ENCODE data around the gene RPS3.

The RPS3 gene

GRCh38 chr11:75434051-75434450 lies 34.7 kb downstream of the RPS3 start:
- Histone ChIP-seq H3K36me3 (ENCODE audit: control insufficient read depth, insufficient read depth, low read length) (no peaks in the 10 kb centered on the region), H3K4me1 (ENCODE audit: control insufficient read depth, insufficient read depth, low read length) (peaks cover 7% of the 10 kb centered on the region), H3K9me3 (ENCODE audit: control insufficient read depth, low read length) (no peaks in the 10 kb centered on the region), H3K27me3 (ENCODE audit: control insufficient read depth, insufficient read depth, low read length, poor library complexity, severe bottlenecking) (peaks cover 41% of the 10 kb centered on the region), H3K27ac (ENCODE audit: insufficient read depth, low read depth, low read length, poor library complexity, severe bottlenecking) (no peak overlapping the region), H3K4me3 (ENCODE audit: insufficient read depth, low read depth, low read length) (no peak overlapping the region)
- WGBS, 2 experiments = 94% methylated on average over 4 of the region's 4 CpGs

DNA sequence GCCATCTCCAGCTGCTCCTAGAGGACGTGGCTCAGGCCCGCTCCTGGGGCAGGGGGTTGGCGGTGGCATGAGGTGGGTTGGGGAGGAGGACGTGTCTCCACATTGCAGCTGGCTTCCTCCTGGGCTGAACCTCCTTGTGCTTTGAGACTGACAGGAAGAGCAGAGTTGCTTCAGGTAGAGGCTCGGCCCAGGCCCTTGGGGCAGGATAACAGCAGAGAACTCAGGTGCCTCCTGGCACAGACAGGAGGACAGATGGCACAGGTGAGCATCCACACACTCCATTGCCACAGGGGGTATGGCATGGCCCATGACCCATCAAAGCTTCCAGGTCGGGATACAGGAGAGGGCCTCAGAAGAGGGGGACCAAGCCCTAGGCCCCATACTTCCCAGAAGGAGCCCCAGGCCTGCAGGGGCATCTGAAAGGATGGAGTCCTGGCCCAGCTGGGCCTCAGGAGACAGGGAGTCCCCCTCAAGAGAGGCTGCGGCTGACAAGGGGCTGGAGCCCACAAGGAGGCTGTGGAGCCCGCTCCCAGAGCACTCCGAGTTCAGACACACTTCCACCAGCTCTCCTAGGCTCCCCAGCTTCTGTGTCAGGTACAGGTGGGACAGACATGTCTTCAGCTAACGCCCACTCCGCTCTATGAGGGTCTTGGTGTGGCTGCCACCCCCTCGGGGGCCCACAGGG lies 35.7 kb downstream of the RPS3 start:
- Histone ChIP-seq H3K9me3 (ENCODE audit: control insufficient read depth, low read length) (no peaks in the 10 kb centered on the region), H3K36me3 (ENCODE audit: control insufficient read depth, insufficient read depth, low read length) (no peaks in the 10 kb centered on the region), H3K27ac (ENCODE audit: insufficient read depth, low read depth, low read length, poor library complexity, severe bottlenecking) (no peak overlapping the region), H3K4me1 (ENCODE audit: control insufficient read depth, insufficient read depth, low read length) (peaks cover 7% of the 10 kb centered on the region), H3K4me3 (ENCODE audit: insufficient read depth, low read depth, low read length) (no peak overlapping the region), H3K27me3 (ENCODE audit: control insufficient read depth, insufficient read depth, low read length, poor library complexity, severe bottlenecking) (peaks cover 32% of the 10 kb centered on the region)
- WGBS, 2 experiments = 94 to 95% methylated on average over 12 of the region's 12 CpGs

- H3K27ac ChIP-seq (ENCODE audit: insufficient read depth, low read depth, low read length, poor library complexity, severe bottlenecking) = no peak overlapping the region
- no peaks in the 10 kb centered on the region for H3K9me3 ChIP-seq (ENCODE audit: control insufficient read depth, low read length)
- WGBS, 2 experiments = 94% methylated on average over 9 of the region's 9 CpGs
- H3K27me3 ChIP-seq (ENCODE audit: control insufficient read depth, insufficient read depth, low read length, poor library complexity, severe bottlenecking) = peaks cover 26% of the 10 kb centered on the region
- peaks cover 7% of the 10 kb centered on the region for H3K4me1 ChIP-seq (ENCODE audit: control insufficient read depth, insufficient read depth, low read length)
- H3K36me3 ChIP-seq (ENCODE audit: control insufficient read depth, insufficient read depth, low read length) = no peaks in the 10 kb centered on the region
- no peak overlapping the region for H3K4me3 ChIP-seq (ENCODE audit: insufficient read depth, low read depth, low read length)
Measured at GRCh38 chr11:75435571-75435925, 36.2 kb downstream of the RPS3 start.

GRCh38 chr11:75436806-75437205 lies 37.5 kb downstream of the RPS3 start:
- Histone ChIP-seq H3K27ac (ENCODE audit: insufficient read depth, low read depth, low read length, poor library complexity, severe bottlenecking) (no peak overlapping the region), H3K36me3 (ENCODE audit: control insufficient read depth, insufficient read depth, low read length) (no peaks in the 10 kb centered on the region), H3K4me1 (ENCODE audit: control insufficient read depth, insufficient read depth, low read length) (peaks cover 7% of the 10 kb centered on the region), H3K9me3 (ENCODE audit: control insufficient read depth, low read length) (no peaks in the 10 kb centered on the region), H3K27me3 (ENCODE audit: control insufficient read depth, insufficient read depth, low read length, poor library complexity, severe bottlenecking) (peaks cover 14% of the 10 kb centered on the region), H3K4me3 (ENCODE audit: insufficient read depth, low read depth, low read length) (no peak overlapping the region)
- 94 to 95% methylated on average over 9 of the region's 9 CpGs for WGBS, 2 experiments

GRCh38 chr11:75437966-75438659 lies 38.8 kb downstream of the RPS3 start:
- Histone ChIP-seq H3K36me3 (ENCODE audit: control insufficient read depth, insufficient read depth, low read length) (no peaks in the 10 kb centered on the region), H3K9me3 (ENCODE audit: control insufficient read depth, low read length) (no peaks in the 10 kb centered on the region), H3K27ac (ENCODE audit: insufficient read depth, low read depth, low read length, poor library complexity, severe bottlenecking) (no peak overlapping the region), H3K27me3 (ENCODE audit: control insufficient read depth, insufficient read depth, low read length, poor library complexity, severe bottlenecking) (peaks cover under 1% of the 10 kb centered on the region), H3K4me1 (ENCODE audit: control insufficient read depth, insufficient read depth, low read length) (peaks cover 3% of the 10 kb centered on the region), H3K4me3 (ENCODE audit: insufficient read depth, low read depth, low read length) (no peak overlapping the region)
- WGBS, 2 experiments = 93% methylated on average over 13 of the region's 13 CpGs

GRCh38 chr11:75439026-75439425 lies 39.7 kb downstream of the RPS3 start:
- Histone ChIP-seq H3K9me3 (ENCODE audit: control insufficient read depth, low read length) (no peaks in the 10 kb centered on the region), H3K27me3 (ENCODE audit: control insufficient read depth, insufficient read depth, low read length, poor library complexity, severe bottlenecking) (no peaks in the 10 kb centered on the region), H3K27ac (ENCODE audit: insufficient read depth, low read depth, low read length, poor library complexity, severe bottlenecking) (no peak overlapping the region), H3K36me3 (ENCODE audit: control insufficient read depth, insufficient read depth, low read length) (no peaks in the 10 kb centered on the region), H3K4me1 (ENCODE audit: control insufficient read depth, insufficient read depth, low read length) (no peaks in the 10 kb centered on the region), H3K4me3 (ENCODE audit: insufficient read depth, low read depth, low read length) (no peak overlapping the region)
- 77 to 81% methylated on average over 14 of the region's 14 CpGs for WGBS, 2 experiments

GRCh38 chr11:75439495-75440120 lies 40.3 kb downstream of the RPS3 start:
- WGBS, 2 experiments = 89 to 92% methylated on average over 13 of the region's 13 CpGs
- H3K4me3 ChIP-seq (ENCODE audit: insufficient read depth, low read depth, low read length) = no peak overlapping the region
- H3K27ac ChIP-seq (ENCODE audit: insufficient read depth, low read depth, low read length, poor library complexity, severe bottlenecking) = no peak overlapping the region
- no peaks in the 10 kb centered on the region for H3K9me3 ChIP-seq (ENCODE audit: control insufficient read depth, low read length)
- no peaks in the 10 kb centered on the region for H3K36me3 ChIP-seq (ENCODE audit: control insufficient read depth, insufficient read depth, low read length)
- H3K4me1 ChIP-seq (ENCODE audit: control insufficient read depth, insufficient read depth, low read length) = no peaks in the 10 kb centered on the region
- H3K27me3 ChIP-seq (ENCODE audit: control insufficient read depth, insufficient read depth, low read length, poor library complexity, severe bottlenecking) = no peaks in the 10 kb centered on the region

DNA sequence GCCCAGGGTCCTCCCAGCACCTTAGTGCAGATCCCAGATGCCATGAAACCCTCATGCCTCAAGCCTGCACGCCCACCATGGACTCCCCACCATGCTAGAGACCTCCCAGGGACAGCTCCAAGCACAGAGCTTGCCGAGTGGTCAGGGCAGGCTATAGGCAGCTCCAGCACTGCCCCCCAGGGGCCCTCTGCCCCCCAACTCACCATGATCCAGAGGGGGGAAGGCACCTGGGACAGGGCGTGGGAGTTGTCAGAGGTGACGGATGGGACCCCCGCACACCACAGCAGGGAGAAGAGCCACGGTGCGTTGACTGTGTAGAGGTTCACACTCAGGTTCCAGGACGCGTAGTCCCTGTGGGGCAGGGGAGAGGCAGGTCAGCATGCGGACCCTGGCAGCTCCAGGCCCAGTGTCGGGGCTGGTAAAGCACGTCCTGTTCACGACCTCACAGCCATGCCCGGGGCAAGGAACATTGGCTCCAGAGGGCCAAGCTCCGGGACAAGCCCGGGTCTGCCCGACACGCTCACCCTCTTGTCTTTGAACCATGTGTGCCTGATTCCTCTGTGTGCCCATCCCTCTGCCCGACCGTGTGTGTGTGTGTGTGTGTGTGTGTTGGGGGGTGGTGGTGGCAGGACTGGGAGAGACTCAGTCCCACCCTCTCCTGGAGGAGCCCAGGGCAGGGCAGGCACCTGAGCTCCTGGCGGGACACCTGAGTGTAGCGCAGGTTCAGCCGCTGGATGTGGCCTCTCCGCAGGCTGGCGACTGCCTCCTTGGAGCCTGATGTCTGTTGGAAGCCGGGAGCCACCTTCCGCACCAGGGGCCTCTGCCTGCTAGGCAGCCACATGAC lies 41.9 kb downstream of the RPS3 start:
- WGBS, 2 experiments = 87 to 88% methylated on average over 27 of the region's 27 CpGs
- no peak overlapping the region for H3K4me3 ChIP-seq (ENCODE audit: insufficient read depth, low read depth, low read length)
- no peaks in the 10 kb centered on the region for H3K36me3 ChIP-seq (ENCODE audit: control insufficient read depth, insufficient read depth, low read length)
- no peaks in the 10 kb centered on the region for H3K27me3 ChIP-seq (ENCODE audit: control insufficient read depth, insufficient read depth, low read length, poor library complexity, severe bottlenecking)
- H3K4me1 ChIP-seq (ENCODE audit: control insufficient read depth, insufficient read depth, low read length) = no peaks in the 10 kb centered on the region
- H3K9me3 ChIP-seq (ENCODE audit: control insufficient read depth, low read length) = no peaks in the 10 kb centered on the region
- no peak overlapping the region for H3K27ac ChIP-seq (ENCODE audit: insufficient read depth, low read depth, low read length, poor library complexity, severe bottlenecking)

GRCh38 chr11:75441804-75442132 lies 42.5 kb downstream of the RPS3 start:
- Histone ChIP-seq H3K36me3 (ENCODE audit: control insufficient read depth, insufficient read depth, low read length) (no peaks in the 10 kb centered on the region), H3K4me1 (ENCODE audit: control insufficient read depth, insufficient read depth, low read length) (no peaks in the 10 kb centered on the region), H3K4me3 (ENCODE audit: insufficient read depth, low read depth, low read length) (no peak overlapping the region), H3K27me3 (ENCODE audit: control insufficient read depth, insufficient read depth, low read length, poor library complexity, severe bottlenecking) (no peaks in the 10 kb centered on the region), H3K27ac (ENCODE audit: insufficient read depth, low read depth, low read length, poor library complexity, severe bottlenecking) (no peak overlapping the region), H3K9me3 (ENCODE audit: control insufficient read depth, low read length) (no peaks in the 10 kb centered on the region)
- 90% methylated on average over 7 of the region's 7 CpGs for WGBS, 2 experiments

Data from ectodermal cell (in vitro differentiated cells).